OCI-LY1 (cell line): ENCODE measurements around the gene EEF1G.

Experiments
- H2AFZ ChIP-seq: fragments of 200-600 bp; sonication (generic), shearing (Covaris generic); 2 replicates; pipeline ENCODE4 v1.6.0; 2014; ENCODE audit warnings: antibody characterized with exemption, mild to moderate bottlenecking, low read length
- H3F3A ChIP-seq: fragments of 200-600 bp; sonication (generic), shearing (Covaris generic); 2 replicates; pipeline ENCODE4 v1.6.0; 2014; ENCODE audit warnings: mild to moderate bottlenecking, antibody characterized with exemption, low read length, moderate library complexity; ENCODE audit not compliant: insufficient read depth
- H3K27ac ChIP-seq: fragments of 200-600 bp; sonication (generic); 2 replicates; pipeline ENCODE4 v1.5.1; 2014; ENCODE audit warnings: low read length, mixed run types, mild to moderate bottlenecking, low read depth; ENCODE audit not compliant: poor library complexity, severe bottlenecking
- H3K27me3 ChIP-seq: fragments of 200-600 bp; sonication (generic); 2 replicates; pipeline ENCODE4 v1.6.0; 2014; ENCODE audit warnings: antibody characterized with exemption, mild to moderate bottlenecking, low read length, moderate library complexity; ENCODE audit not compliant: insufficient read depth
- H3K36me3 ChIP-seq: fragments of 200-600 bp; sonication (generic); 2 replicates; pipeline ENCODE4 v1.6.1; 2014; ENCODE audit warnings: mild to moderate bottlenecking, antibody characterized with exemption, low read length, moderate library complexity, mixed read lengths; ENCODE audit not compliant: insufficient read depth
- H3K4me1 ChIP-seq: fragments of 200-600 bp; sonication (generic); 2 replicates; pipeline ENCODE4 v1.5.1; 2014; ENCODE audit warnings: mild to moderate bottlenecking, low read length, moderate library complexity; ENCODE audit not compliant: insufficient read depth, severe bottlenecking
- H3K4me2 ChIP-seq: fragments of 200-600 bp; sonication (generic), shearing (Covaris generic); 2 replicates; pipeline ENCODE4 v1.6.1; 2014; ENCODE audit warnings: low read length
- H3K4me3 ChIP-seq: fragments of 200-600 bp; sonication (generic); 2 replicates; pipeline ENCODE4 v1.5.1; 2014; ENCODE audit warnings: low read length, low read depth, mild to moderate bottlenecking, mixed read lengths; ENCODE audit not compliant: poor library complexity, severe bottlenecking
- H3K79me2 ChIP-seq: fragments of 200-600 bp; shearing (Covaris generic); 2 replicates; pipeline ENCODE4 v1.6.1; 2016; ENCODE audit warnings: mixed run types, low read length, mixed read lengths; ENCODE audit not compliant: insufficient read depth
- H3K9ac ChIP-seq: fragments of 200-600 bp; sonication (generic), shearing (Covaris generic); 2 replicates; pipeline ENCODE4 v1.6.1; 2014; ENCODE audit warnings: mild to moderate bottlenecking, low read length, mixed read lengths
- H3K9me2 ChIP-seq: fragments of 200-600 bp; sonication (generic), shearing (Covaris generic); 2 replicates; pipeline ENCODE4 v1.6.1; 2014; ENCODE audit warnings: low read depth, mild to moderate bottlenecking, low read length, mixed read lengths
- H3K9me3 ChIP-seq: fragments of 200-600 bp; shearing (Covaris generic); 2 replicates; pipeline ENCODE4 v1.6.1; 2014; ENCODE audit warnings: low read length, mixed read lengths
- H4K20me1 ChIP-seq: fragments of 200-600 bp; sonication (generic), shearing (Covaris generic); 2 replicates; pipeline ENCODE4 v1.6.0; 2016; ENCODE audit warnings: mild to moderate bottlenecking, low read length; ENCODE audit not compliant: insufficient read depth
- CTCF ChIP-seq: fragments of 200-600 bp; sonication (generic), shearing (Covaris generic); IDR thresholded peaks from 2 replicates; pipeline ENCODE4 v1.5.1; 2017; ENCODE audit warnings: mild to moderate bottlenecking, antibody characterized with exemption, low read length, moderate library complexity, mixed read lengths
- EZH2 ChIP-seq: fragments of 200-600 bp; sonication (generic), shearing (Covaris generic); IDR thresholded peaks from 2 replicates; pipeline ENCODE4 v1.8.0; 2017; ENCODE audit warnings: borderline replicate concordance, mixed run types, mild to moderate bottlenecking, antibody characterized with exemption, low read length, moderate library complexity, mixed read lengths

The EEF1G gene

GRCh38 chr11:62540804-62541701 is 32.6 kb downstream of the EEF1G start:
- Histone ChIP-seq H2AFZ (no peak overlapping the region), H3K9ac (peak overlapping the region; percentile 42; the same call in 1 of the 2 replicates), H3K4me1 (peaks cover 42% of the 10 kb centered on the region), H3K27me3 (no peaks in the 10 kb centered on the region; the same call in none of the 2 replicates), H3F3A (no peaks in the 10 kb centered on the region), H3K79me2 (no peaks in the 10 kb centered on the region), H3K4me3 (peak overlapping the region; percentile 17), H3K4me2 (peak overlapping the region; percentile 43), H3K9me3 (no peaks in the 10 kb centered on the region), H3K27ac (peak overlapping the region; percentile 71), H3K36me3 (no peaks in the 10 kb centered on the region), H4K20me1 (no peaks in the 10 kb centered on the region), H3K9me2 (no peaks in the 10 kb centered on the region)
- TF ChIP-seq EZH2 (no peak), CTCF (no peak)

GRCh38 chr11:62539238-62539925 is 34.3 kb downstream of the EEF1G start:
- Histone ChIP-seq H3K9me3 (no peaks in the 10 kb centered on the region), H3K4me3 (no peak overlapping the region), H3K9ac (no peak overlapping the region), H4K20me1 (no peaks in the 10 kb centered on the region), H3F3A (no peaks in the 10 kb centered on the region), H3K79me2 (no peaks in the 10 kb centered on the region), H3K4me1 (peaks cover 42% of the 10 kb centered on the region), H3K36me3 (no peaks in the 10 kb centered on the region), H3K9me2 (no peaks in the 10 kb centered on the region), H2AFZ (no peak overlapping the region), H3K4me2 (no peak overlapping the region), H3K27ac (no peak overlapping the region), H3K27me3 (no peaks in the 10 kb centered on the region; the same call in 1 of the 2 replicates)
- TF ChIP-seq CTCF (no peak), EZH2 (no peak)

- H3K4me2 ChIP-seq: no peak overlapping the region
- H3K79me2 ChIP-seq: no peaks in the 10 kb centered on the region
Measured at GRCh38 chr11:62538470-62539237, 35.0 kb downstream of the EEF1G start.

More at GRCh38 chr11:62538470-62539237, 35.0 kb downstream of the EEF1G start:
- Histone ChIP-seq H2AFZ (no peak overlapping the region), H4K20me1 (no peaks in the 10 kb centered on the region), H3K36me3 (no peaks in the 10 kb centered on the region), H3K9me3 (no peaks in the 10 kb centered on the region), H3K27ac (no peak overlapping the region), H3F3A (no peaks in the 10 kb centered on the region), H3K9ac (no peak overlapping the region), H3K4me3 (no peak overlapping the region), H3K4me1 (peaks cover 42% of the 10 kb centered on the region), H3K27me3 (no peaks in the 10 kb centered on the region; the same call in 1 of the 2 replicates), H3K9me2 (no peaks in the 10 kb centered on the region)
- TF ChIP-seq CTCF (no peak), EZH2 (no peak)
